Uterus (tissue), 4 donors: ENCODE data around the gene ACTR5. TPM values are rescaled to one million over a fixed set of nuclear protein-coding genes. Genes with fewer than 3 reads are reported as not detected.

ENCODE experiments used
- DNase-seq, 2 donors: peaks; one replicate each; pipeline ENCODE4 v3.0.0-alpha.2; 2019 to 2020
- H3K27ac ChIP-seq, 2 donors: fragments of 200-600 bp; sonication (generic); 1 replicate in 1 of 2; 2 replicates in 1 of 2; pipeline ENCODE4 v1.5.1; 2016 to 2018
- H3K27me3 ChIP-seq, 2 donors: fragments of 200-600 bp; sonication (generic); one replicate each; pipeline ENCODE4 v1.5.1; 2018 to 2019; ENCODE audit warnings: control low read depth in 1 of 2
- H3K36me3 ChIP-seq, 2 donors: fragments of 200-600 bp; sonication (generic); one replicate each; pipeline ENCODE4 v1.5.1; 2019; ENCODE audit warnings: control low read depth in 1 of 2
- H3K4me1 ChIP-seq, 2 donors: fragments of 200-600 bp; sonication (generic); one replicate each; pipeline ENCODE4 v1.5.1; 2018 to 2019; ENCODE audit warnings: control low read depth in 1 of 2
- H3K4me3 ChIP-seq, 2 donors: fragments of 200-600 bp; sonication (generic); 1 replicate in 1 of 2; 2 replicates in 1 of 2; pipeline ENCODE4 v1.5.1; 2018 to 2019; ENCODE audit warnings: mild to moderate bottlenecking in 1 of 2
- H3K9me3 ChIP-seq, 2 donors: fragments of 200-600 bp; sonication (generic); one replicate each; pipeline ENCODE4 v1.5.1; 2019; ENCODE audit warnings: control low read depth in 1 of 2
- CTCF ChIP-seq, 4 experiments: fragments of 200-600 bp in 2 of 4; fragments of 450-650 bp in 2 of 4; sonication (generic) in 2 of 4; IDR thresholded peaks; one replicate each; pipeline ENCODE4 v1.5.1; 2016 to 2019; ENCODE audit warnings: antibody characterized with exemption in 4 of 4, mild to moderate bottlenecking in 2 of 4, moderate library complexity in 1 of 4
- POLR2A ChIP-seq, 2 donors: fragments of 450-650 bp; IDR thresholded peaks; one replicate each; pipeline ENCODE4 v1.6.1; 2016; ENCODE audit warnings: antibody characterized with exemption in 2 of 2, mild to moderate bottlenecking in 1 of 2, moderate library complexity in 1 of 2
- intact Hi-C: fragments of 100-400 bp; cut with DNase I; formaldehyde crosslinking; loops from one replicate; pipeline ENCODE4 v1.15.1; 2023; ENCODE audit warnings: low total_unique reads
- total RNA-seq, 4 donors: library from RNA; depleted of rRNA in 3 of 4; stranded (reverse); fragments of >200 nt in 3 of 4; gene quantifications; one replicate each; pipeline versions ENCODE4 v1.1.0 to v1.2.4, GENCODE V29; 2014 to 2023
- donor health status: DM: yes; HTN: yes; CAD: no.

Gene ACTR5
- total RNA-seq, 4 donors from 2014 or later = 3.8 to 12.4 (median 11.7) TPM

- H3K9me3 ChIP-seq = no peaks in the 10 kb centered on the region
- intact Hi-C loops = no loop called here
- H3K27ac ChIP-seq = no peak overlapping the region
- no peaks in the 10 kb centered on the region for H3K27me3 ChIP-seq
- no peaks in the 10 kb centered on the region for H3K36me3 ChIP-seq
- H3K4me3 ChIP-seq = no peak overlapping the region
- no peak for DNase-seq
- H3K4me1 ChIP-seq = no peaks in the 10 kb centered on the region
- TF ChIP-seq POLR2A (IDR thresholded peaks at IDR 0.05) = no peak
Measured at GRCh38 chr20:38755324-38755910, 7.2 kb downstream of the ACTR5 start.

- H3K4me3 ChIP-seq = no peak overlapping the region
- TF ChIP-seq CTCF (IDR thresholded peaks at IDR 0.05) (no peak), POLR2A (IDR thresholded peaks at IDR 0.05) (no peak)
- DNase-seq = no peak
- intact Hi-C loops = no loop called here
- H3K27me3 ChIP-seq = no peaks in the 10 kb centered on the region
- no peaks in the 10 kb centered on the region for H3K36me3 ChIP-seq
- H3K27ac ChIP-seq = no peak overlapping the region
- no peaks in the 10 kb centered on the region for H3K4me1 ChIP-seq
- no peaks in the 10 kb centered on the region for H3K9me3 ChIP-seq
Measured at GRCh38 chr20:38757145-38757775, 9.0 kb downstream of the ACTR5 start.

- Histone ChIP-seq H3K4me1 (no peaks in the 10 kb centered on the region), H3K36me3 (no peaks in the 10 kb centered on the region), H3K27me3 (no peaks in the 10 kb centered on the region), H3K9me3 (no peaks in the 10 kb centered on the region), H3K4me3 (no peak overlapping the region), H3K27ac (no peak overlapping the region)
- intact Hi-C loops = no loop called here
- TF ChIP-seq POLR2A (IDR thresholded peaks at IDR 0.05) = no peak
- no peak for TF ChIP-seq CTCF (IDR thresholded peaks at IDR 0.05)
- no peak for DNase-seq
Measured at GRCh38 chr20:38759106-38759505, 10.8 kb downstream of the ACTR5 start.

- Histone ChIP-seq H3K4me1 (no peaks in the 10 kb centered on the region), H3K4me3 (no peak overlapping the region), H3K36me3 (no peaks in the 10 kb centered on the region), H3K27ac (no peak overlapping the region), H3K9me3 (no peaks in the 10 kb centered on the region), H3K27me3 (no peaks in the 10 kb centered on the region)
- DNase-seq = no peak
- intact Hi-C loops = no loop called here
- TF ChIP-seq CTCF (IDR thresholded peaks at IDR 0.05) (no peak), POLR2A (IDR thresholded peaks at IDR 0.05) (no peak)
Measured at GRCh38 chr20:38760978-38761377, 12.7 kb downstream of the ACTR5 start.

- no peaks in the 10 kb centered on the region for H3K36me3 ChIP-seq
- H3K27ac ChIP-seq = no peak overlapping the region
- H3K4me3 ChIP-seq = no peak overlapping the region
- H3K27me3 ChIP-seq = no peaks in the 10 kb centered on the region
- no peak for TF ChIP-seq CTCF (IDR thresholded peaks at IDR 0.05)
- TF ChIP-seq POLR2A (IDR thresholded peaks at IDR 0.05) = no peak
- intact Hi-C loops = no loop called here
- no peak for DNase-seq
- H3K4me1 ChIP-seq = no peaks in the 10 kb centered on the region
- H3K9me3 ChIP-seq = no peaks in the 10 kb centered on the region
Measured at GRCh38 chr20:38762174-38762573, 13.9 kb downstream of the ACTR5 start.
